Endothelial cell of umbilical vein (primary cell): ENCODE measurements around the gene CALU.

ENCODE experiments used
- CTCF ChIP-seq, 2 donors: IDR thresholded peaks; 1 replicate in 1 of 2; 2 replicates in 1 of 2; pipeline ENCODE4 v1.5.1; 2011; ENCODE audit warnings: low read length in 2 of 2, mild to moderate bottlenecking in 2 of 2, moderate library complexity in 2 of 2, control low read depth in 1 of 2, inconsistent platforms in 1 of 2, low read depth in 1 of 2; ENCODE audit not compliant: insufficient read depth in 1 of 2; ENCODE audit errors: extremely low read depth in 1 of 2
- EZH2 ChIP-seq: IDR thresholded peaks from 2 replicates; pipeline ENCODE4 v1.6.1; 2012; ENCODE audit warnings: borderline replicate concordance, low read depth, mild to moderate bottlenecking, moderate library complexity, low read length, inconsistent platforms; ENCODE audit not compliant: severe bottlenecking
- FOS ChIP-seq: IDR thresholded peaks from 2 replicates; pipeline ENCODE4 v1.6.1; 2011; ENCODE audit warnings: mild to moderate bottlenecking, low read length, moderate library complexity, borderline replicate concordance; ENCODE audit not compliant: insufficient read depth
- GATA2 ChIP-seq: IDR thresholded peaks from 2 replicates; pipeline ENCODE4 v1.7.0; 2011; ENCODE audit warnings: low read depth, mild to moderate bottlenecking, moderate library complexity, mixed read lengths, low read length; ENCODE audit not compliant: insufficient read length, insufficient read depth
- JUN ChIP-seq: IDR thresholded peaks from 2 replicates; pipeline ENCODE4 v1.6.1; 2011; ENCODE audit warnings: borderline replicate concordance, low read depth; ENCODE audit not compliant: insufficient read length, insufficient read depth
- MAX ChIP-seq: IDR thresholded peaks from 2 replicates; pipeline ENCODE4 v1.6.1; 2011; ENCODE audit not compliant: insufficient read depth, insufficient read length
- MYC ChIP-seq: IDR thresholded peaks from one replicate; pipeline ENCODE4 v1.6.1; 2011; ENCODE audit warnings: mild to moderate bottlenecking, low read depth, low read length
- POLR2A ChIP-seq: IDR thresholded peaks from 2 replicates; pipeline ENCODE4 v1.6.1; 2012; ENCODE audit warnings: low read depth, mild to moderate bottlenecking, control low read depth, low read length
- POLR2AphosphoS5 ChIP-seq: IDR thresholded peaks from 2 replicates; pipeline ENCODE4 v1.6.1; 2012; ENCODE audit warnings: low read depth, mild to moderate bottlenecking, control low read depth, low read length, moderate library complexity; ENCODE audit not compliant: insufficient read depth

DNA sequence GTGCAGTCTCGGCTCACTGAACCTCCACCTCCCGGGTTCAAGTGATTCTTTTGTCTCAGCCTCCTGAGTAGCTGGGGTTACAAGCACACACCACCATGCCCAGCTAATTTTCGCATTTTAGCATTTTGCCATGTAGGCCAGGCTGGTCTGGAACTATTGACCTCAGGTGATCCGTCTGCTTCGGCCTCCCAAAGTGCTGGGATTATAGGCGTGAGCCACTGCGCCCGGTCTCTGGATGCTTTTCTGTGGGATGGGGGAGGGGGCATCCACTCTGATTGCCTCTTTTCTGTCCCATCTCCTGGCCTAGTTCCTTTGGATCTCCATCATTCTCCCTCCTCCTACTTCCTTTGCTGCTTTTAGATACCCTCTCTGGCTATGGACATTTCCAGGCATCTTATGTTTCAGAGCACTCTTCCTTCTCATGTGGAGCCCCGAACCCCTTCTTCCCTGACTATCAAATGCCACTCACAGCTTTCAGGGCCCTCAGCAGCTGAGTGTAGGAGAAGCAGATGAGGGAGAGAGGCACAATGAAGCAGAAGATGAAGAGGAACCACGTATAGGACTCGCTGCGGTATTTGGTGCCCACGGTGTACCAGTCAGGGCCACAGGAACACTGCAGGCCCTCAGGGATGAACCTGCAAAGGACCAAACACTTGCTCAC, 35.0 kb downstream of the CALU start:
- no peak for TF ChIP-seq POLR2A
- TF ChIP-seq CTCF (IDR thresholded peaks at IDR 0.05; ENCODE audit: extremely low read depth in 1 of 2, insufficient read depth in 1 of 2, low read depth in 1 of 2, low read length in 2 of 2), result no peak
- no peak for TF ChIP-seq EZH2
- no peak for TF ChIP-seq POLR2AphosphoS5
- no peak for TF ChIP-seq MAX
- no peak for TF ChIP-seq MYC
- TF ChIP-seq FOS, result no peak
- TF ChIP-seq GATA2, result no peak
- TF ChIP-seq JUN, result no peak
